Tibial nerve (tissue), 4 donors: ENCODE measurements around the gene SUSD3. TPM values are rescaled to one million over a fixed set of nuclear protein-coding genes. Genes with fewer than 3 reads are reported as not detected.

Experiments used
- DNase-seq, 2 donors: peaks; one replicate each; pipeline ENCODE4 v3.0.0-alpha.2; 2019; ENCODE audit warnings: low spot score in 2 of 2
- H3K27ac ChIP-seq, 4 donors: fragments of 200-600 bp; sonication (generic) in 3 of 4; one replicate each; pipeline ENCODE4 v1.5.1; 2017 to 2019; ENCODE audit warnings: mild to moderate bottlenecking in 1 of 4
- H3K27me3 ChIP-seq, 2 donors: fragments of 200-600 bp; sonication (generic) in 1 of 2; one replicate each; pipeline versions ENCODE4 v1.5.1 to v1.6.0; 2017 to 2019
- H3K36me3 ChIP-seq, 3 donors: fragments of 200-600 bp; sonication (generic); one replicate each; pipeline ENCODE4 v1.5.1; 2018 to 2019
- H3K4me1 ChIP-seq, 4 donors: fragments of 200-600 bp; sonication (generic) in 3 of 4; one replicate each; pipeline ENCODE4 v1.5.1; 2017 to 2019
- H3K4me3 ChIP-seq, 4 donors: fragments of 200-600 bp; sonication (generic) in 3 of 4; one replicate each; pipeline ENCODE4 v1.5.1; 2017 to 2019; ENCODE audit warnings: mild to moderate bottlenecking in 1 of 4, moderate library complexity in 1 of 4
- H3K9me3 ChIP-seq, 4 donors: fragments of 200-600 bp; sonication (generic) in 3 of 4; one replicate each; pipeline ENCODE4 v1.5.1; 2017 to 2019
- CTCF ChIP-seq, 5 experiments: fragments of 200-600 bp in 3 of 5; fragments of 450-650 bp in 2 of 5; sonication (generic) in 3 of 5; IDR thresholded peaks; one replicate each; pipeline ENCODE4 v1.5.1; 2016 to 2019; ENCODE audit warnings: antibody characterized with exemption in 5 of 5, mild to moderate bottlenecking in 3 of 5, moderate library complexity in 2 of 5
- EP300 ChIP-seq, 2 donors: sonication (generic); formaldehyde crosslinking; IDR thresholded peaks; one replicate each; pipeline ENCODE4 v1.6.1; 2017; ENCODE audit warnings: antibody characterized with exemption in 2 of 2, mild to moderate bottlenecking in 1 of 2
- POLR2A ChIP-seq, 2 donors: fragments of 450-650 bp; IDR thresholded peaks; one replicate each; pipeline ENCODE4 v1.6.1; 2017; ENCODE audit warnings: antibody characterized with exemption in 2 of 2, mild to moderate bottlenecking in 2 of 2, moderate library complexity in 2 of 2
- WGBS, 2 donors: methylation state at CpG; one replicate each; pipeline ENCODE4 v1.1.5; 2018; 5-methylcytosine and 5-hydroxymethylcytosine counted together
- total RNA-seq, 4 donors: library from RNA; depleted of rRNA; stranded (reverse); fragments of >200 nt; gene quantifications; one replicate each; pipeline ENCODE4 v1.1.0, GENCODE V29; 2016

Gene SUSD3
- total RNA-seq, 4 donors from 2014 or later = 3.0 to 4.2 (median 3.7) TPM; not detected in 1

GRCh38 chr9:93061260-93061751, 2.8 kb downstream of the SUSD3 start:
- Histone ChIP-seq H3K4me3 (no peak overlapping the region), H3K27ac (peak overlapping the region in 1 of 4 donors; percentile 53), H3K4me1 (peaks cover 0 to 59% (median 16%) of the 10 kb centered on the region in 4 donors), H3K36me3 (no peaks in the 10 kb centered on the region), H3K27me3 (no peaks in the 10 kb centered on the region), H3K9me3 (no peaks in the 10 kb centered on the region)
- 79 to 81% methylated on average over 4 of the region's 4 CpGs for WGBS, 2 donors
- no peak for TF ChIP-seq CTCF (IDR thresholded peaks at IDR 0.05)
- no peak for TF ChIP-seq POLR2A (IDR thresholded peaks at IDR 0.05)
- TF ChIP-seq EP300 (IDR thresholded peaks at IDR 0.05) = no peak
- DNase-seq = no peak

GRCh38 chr9:93061791-93062763, 3.6 kb downstream of the SUSD3 start:
- H3K27me3 ChIP-seq = no peaks in the 10 kb centered on the region
- H3K36me3 ChIP-seq = no peaks in the 10 kb centered on the region
- TF ChIP-seq POLR2A (IDR thresholded peaks at IDR 0.05) (no peak), CTCF (IDR thresholded peaks at IDR 0.05) (no peak), EP300 (IDR thresholded peaks at IDR 0.05) (no peak)
- H3K9me3 ChIP-seq = no peaks in the 10 kb centered on the region
- WGBS, 2 donors = 70 to 75% methylated on average over 19 of the region's 19 CpGs
- peak overlapping the region in 1 of 4 donors; percentile 74 for H3K27ac ChIP-seq
- no peak for DNase-seq
- no peak overlapping the region for H3K4me3 ChIP-seq
- peaks cover 0 to 59% (median 16%) of the 10 kb centered on the region in 4 donors for H3K4me1 ChIP-seq

DNA sequence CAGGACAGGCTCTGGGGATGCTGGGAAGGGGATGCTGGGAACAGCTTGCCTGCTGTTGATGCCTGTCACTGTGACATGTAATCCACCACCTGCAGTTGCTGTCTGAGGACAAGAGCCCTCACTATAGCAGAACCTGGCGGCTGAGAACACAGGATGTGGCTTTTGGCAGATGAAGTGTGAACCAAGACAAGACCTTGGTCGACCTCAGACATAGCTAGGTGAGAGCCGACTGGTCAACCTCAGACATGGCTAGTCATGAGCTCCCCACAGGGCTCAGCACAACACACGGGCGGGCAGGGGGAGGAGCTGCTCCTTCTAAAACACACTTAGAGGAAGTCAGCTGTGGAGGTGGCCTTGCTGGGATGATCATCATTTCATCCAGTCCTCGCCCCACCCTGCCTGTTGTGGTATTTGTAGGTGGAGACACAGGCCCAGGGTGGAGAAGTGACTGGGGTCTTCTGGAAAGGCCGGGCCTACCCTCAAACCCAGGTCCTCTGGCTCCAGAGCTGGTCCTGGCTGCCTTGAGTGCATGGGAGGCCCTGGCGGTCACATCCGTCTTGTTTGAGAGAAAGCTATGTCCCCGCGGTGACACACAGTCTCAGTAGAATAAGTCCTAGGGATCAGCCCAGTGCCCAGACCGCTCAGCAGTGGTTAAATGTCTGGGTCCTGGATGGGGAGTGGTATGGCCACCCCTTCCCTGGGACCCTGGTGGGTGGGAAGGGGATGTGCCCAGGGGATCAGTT, 6.1 kb downstream of the SUSD3 start:
- H3K27ac ChIP-seq = peak overlapping the region in 1 of 4 donors; percentile 74
- H3K9me3 ChIP-seq = no peaks in the 10 kb centered on the region
- no peaks in the 10 kb centered on the region for H3K36me3 ChIP-seq
- WGBS, 2 donors = 84 to 90% methylated on average over 10 to 12 of the region's 12 CpGs
- DNase-seq = no peak
- H3K27me3 ChIP-seq = no peaks in the 10 kb centered on the region
- no peak for TF ChIP-seq POLR2A (IDR thresholded peaks at IDR 0.05)
- no peak for TF ChIP-seq EP300 (IDR thresholded peaks at IDR 0.05)
- no peak for TF ChIP-seq CTCF (IDR thresholded peaks at IDR 0.05)
- no peak overlapping the region for H3K4me3 ChIP-seq
- H3K4me1 ChIP-seq = peaks cover 0 to 46% (median 5%) of the 10 kb centered on the region in 4 donors

GRCh38 chr9:93065135-93065720, 6.7 kb downstream of the SUSD3 start:
- Histone ChIP-seq H3K27me3 (no peaks in the 10 kb centered on the region), H3K27ac (no peak overlapping the region)

More at GRCh38 chr9:93065135-93065720, 6.7 kb downstream of the SUSD3 start:
- H3K4me1 ChIP-seq = peaks cover 0 to 39% (median 5%) of the 10 kb centered on the region in 4 donors
- no peaks in the 10 kb centered on the region for H3K36me3 ChIP-seq
- no peak for DNase-seq
- H3K4me3 ChIP-seq = no peak overlapping the region
- H3K9me3 ChIP-seq = no peaks in the 10 kb centered on the region
- TF ChIP-seq CTCF (IDR thresholded peaks at IDR 0.05) (no peak), POLR2A (IDR thresholded peaks at IDR 0.05) (no peak)
- 65 to 71% methylated on average over 14 to 15 of the region's 15 CpGs for WGBS, 2 donors
